NT2/D1 (cell line): ENCODE results near the gene CEP295NL.

ENCODE experiments used
- SUZ12 ChIP-seq: IDR thresholded peaks from 2 replicates; pipeline ENCODE4 v1.6.1; 2011; ENCODE audit not compliant: insufficient read length, insufficient read depth; ENCODE audit errors: extremely low read depth
- YY1 ChIP-seq: IDR thresholded peaks from 2 replicates; pipeline ENCODE4 v1.6.1; 2011; ENCODE audit not compliant: insufficient read length, insufficient read depth
- ZNF274 ChIP-seq: IDR thresholded peaks from 2 replicates; pipeline ENCODE4 v1.6.1; 2011; ENCODE audit warnings: mild to moderate bottlenecking, low read depth, low read length

DNA sequence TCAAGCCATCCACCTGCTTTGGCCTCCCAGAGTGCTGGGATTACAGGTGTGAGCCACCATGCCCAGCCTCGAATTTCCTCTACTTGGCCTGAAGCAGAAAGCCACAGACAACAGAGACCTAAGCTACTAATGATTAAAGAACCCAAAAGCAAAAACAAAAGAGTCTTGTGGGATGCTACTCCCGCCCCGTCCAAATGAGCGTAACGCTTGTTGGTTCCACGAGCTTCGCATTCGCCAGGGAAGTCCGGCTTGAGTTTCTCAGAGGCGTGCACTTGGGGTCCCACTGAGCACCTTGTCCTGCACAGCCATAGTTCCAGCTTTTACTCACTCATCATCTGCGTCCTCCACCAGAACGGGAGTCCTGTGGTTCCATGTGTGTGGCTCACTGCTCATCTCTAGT, 16.0 kb downstream of the CEP295NL start:
- TF ChIP-seq ZNF274 (no peak), YY1 (no peak), SUZ12 (no peak)
